ENCODE data around the gene ADAM10.

The ADAM10 gene

DNA sequence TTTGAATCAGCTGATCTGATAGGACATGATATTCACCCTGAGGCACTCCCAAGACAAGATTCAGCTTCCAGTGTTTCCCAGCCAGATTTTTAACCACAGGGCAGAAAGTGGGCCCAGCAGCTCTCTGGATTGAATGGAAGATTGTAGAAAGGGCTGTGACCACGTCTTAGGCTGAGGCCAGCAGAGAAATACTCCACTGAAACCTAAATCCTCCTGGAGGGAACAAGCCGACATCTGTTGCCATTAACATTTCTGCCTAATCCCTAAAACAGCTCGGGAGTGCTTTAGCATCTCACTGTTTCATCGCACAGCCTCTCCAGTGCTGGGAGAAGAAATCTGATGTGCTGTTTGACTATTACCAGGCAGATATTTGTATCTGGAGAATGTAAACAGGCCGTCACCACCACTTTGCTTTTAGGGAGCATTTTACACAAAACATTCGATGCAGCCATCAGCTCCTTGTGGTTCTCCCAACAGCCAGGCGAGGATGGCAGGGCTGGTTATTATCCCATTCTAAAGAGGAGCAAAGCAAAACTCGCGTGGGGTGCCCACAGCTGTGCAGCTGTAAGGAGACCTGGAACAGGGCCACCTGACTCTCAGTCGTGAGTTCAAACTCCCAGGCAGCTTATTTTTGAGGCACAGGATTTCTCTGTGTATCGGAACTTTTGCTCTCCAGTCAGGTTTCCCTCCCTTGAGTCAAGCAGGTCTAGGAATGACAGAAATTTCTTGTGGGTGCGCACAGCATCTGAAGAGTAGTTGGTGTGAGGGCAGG lies 200.3 kb downstream of the ADAM10 start:
- Histone ChIP-seq H3K27me3 (ENCODE audit: insufficient read depth, low read length) (no peaks in the 10 kb centered on the region), H3F3A (ENCODE audit: insufficient read depth, low read length) (peaks cover 13% of the 10 kb centered on the region; the same call in 1 of the 2 replicates), H3K27ac (ENCODE audit: low read depth, low read length, poor library complexity, severe bottlenecking) (peak overlapping the region; percentile 99)

GRCh38 chr15:58548308-58549012 lies 201.0 kb downstream of the ADAM10 start:
- no peak overlapping the region for H3K4me3 ChIP-seq (ENCODE audit: low read depth, low read length, poor library complexity, severe bottlenecking)
- peak overlapping the region; percentile 99 for H3K27ac ChIP-seq (ENCODE audit: low read depth, low read length, poor library complexity, severe bottlenecking)
- H3K9me2 ChIP-seq (ENCODE audit: low read depth, low read length), result no peaks in the 10 kb centered on the region
- H4K20me1 ChIP-seq (ENCODE audit: insufficient read depth, low read length), result no peaks in the 10 kb centered on the region
- TF ChIP-seq, protein P1, sequence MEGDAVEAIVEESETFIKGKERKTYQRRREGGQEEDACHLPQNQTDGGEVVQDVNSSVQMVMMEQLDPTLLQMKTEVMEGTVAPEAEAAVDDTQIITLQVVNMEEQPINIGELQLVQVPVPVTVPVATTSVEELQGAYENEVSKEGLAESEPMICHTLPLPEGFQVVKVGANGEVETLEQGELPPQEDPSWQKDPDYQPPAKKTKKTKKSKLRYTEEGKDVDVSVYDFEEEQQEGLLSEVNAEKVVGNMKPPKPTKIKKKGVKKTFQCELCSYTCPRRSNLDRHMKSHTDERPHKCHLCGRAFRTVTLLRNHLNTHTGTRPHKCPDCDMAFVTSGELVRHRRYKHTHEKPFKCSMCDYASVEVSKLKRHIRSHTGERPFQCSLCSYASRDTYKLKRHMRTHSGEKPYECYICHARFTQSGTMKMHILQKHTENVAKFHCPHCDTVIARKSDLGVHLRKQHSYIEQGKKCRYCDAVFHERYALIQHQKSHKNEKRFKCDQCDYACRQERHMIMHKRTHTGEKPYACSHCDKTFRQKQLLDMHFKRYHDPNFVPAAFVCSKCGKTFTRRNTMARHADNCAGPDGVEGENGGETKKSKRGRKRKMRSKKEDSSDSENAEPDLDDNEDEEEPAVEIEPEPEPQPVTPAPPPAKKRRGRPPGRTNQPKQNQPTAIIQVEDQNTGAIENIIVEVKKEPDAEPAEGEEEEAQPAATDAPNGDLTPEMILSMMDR (IDR thresholded peaks at IDR 0.05; ENCODE audit: low read length), result no peak
- TF ChIP-seq EZH2 (IDR thresholded peaks at IDR 0.05; ENCODE audit: borderline replicate concordance, low read length), result no peak
- no peaks in the 10 kb centered on the region for H3K36me3 ChIP-seq (ENCODE audit: insufficient read depth, low read length)
- no peaks in the 10 kb centered on the region for H3K27me3 ChIP-seq (ENCODE audit: insufficient read depth, low read length)
- no peak overlapping the region for H2AFZ ChIP-seq (ENCODE audit: low read length)
- H3K9ac ChIP-seq (ENCODE audit: low read length), result no peak overlapping the region
- no peaks in the 10 kb centered on the region for H3K9me3 ChIP-seq (ENCODE audit: low read length)
- H3K4me1 ChIP-seq (ENCODE audit: insufficient read depth, low read length, severe bottlenecking), result peaks cover 62% of the 10 kb centered on the region
- H3F3A ChIP-seq (ENCODE audit: insufficient read depth, low read length), result peaks cover 13% of the 10 kb centered on the region; the same call in 1 of the 2 replicates
- H3K4me2 ChIP-seq (ENCODE audit: low read length), result no peak overlapping the region
- H3K79me2 ChIP-seq (ENCODE audit: insufficient read depth, low read length), result no peaks in the 10 kb centered on the region

More for the DNA sequence above, 200.3 kb downstream of the ADAM10 start:
- H4K20me1 ChIP-seq (ENCODE audit: insufficient read depth, low read length), result no peaks in the 10 kb centered on the region
- H3K9ac ChIP-seq (ENCODE audit: low read length), result no peak overlapping the region
- H3K79me2 ChIP-seq (ENCODE audit: insufficient read depth, low read length), result no peaks in the 10 kb centered on the region
- no peak for TF ChIP-seq EZH2 (IDR thresholded peaks at IDR 0.05; ENCODE audit: borderline replicate concordance, low read length)
- H2AFZ ChIP-seq (ENCODE audit: low read length), result no peak overlapping the region
- H3K4me1 ChIP-seq (ENCODE audit: insufficient read depth, low read length, severe bottlenecking), result peaks cover 70% of the 10 kb centered on the region
- H3K36me3 ChIP-seq (ENCODE audit: insufficient read depth, low read length), result no peaks in the 10 kb centered on the region
- no peak overlapping the region for H3K4me2 ChIP-seq (ENCODE audit: low read length)
- no peaks in the 10 kb centered on the region for H3K9me2 ChIP-seq (ENCODE audit: low read depth, low read length)
- no peak overlapping the region for H3K4me3 ChIP-seq (ENCODE audit: low read depth, low read length, poor library complexity, severe bottlenecking)
- H3K9me3 ChIP-seq (ENCODE audit: low read length), result no peaks in the 10 kb centered on the region

- H3K9ac ChIP-seq (ENCODE audit: low read length), result 0 out of 2 replicates have a peak overlapping the region, but pooled peaks have one; percentile 13
Measured at GRCh38 chr15:58547628-58548307, 201.7 kb downstream of the ADAM10 start.

More at GRCh38 chr15:58547628-58548307, 201.7 kb downstream of the ADAM10 start:
- H3K4me3 ChIP-seq (ENCODE audit: low read depth, low read length, poor library complexity, severe bottlenecking), result no peak overlapping the region
- no peaks in the 10 kb centered on the region for H4K20me1 ChIP-seq (ENCODE audit: insufficient read depth, low read length)
- peak overlapping the region; percentile 99 for H3K27ac ChIP-seq (ENCODE audit: low read depth, low read length, poor library complexity, severe bottlenecking)
- H3K36me3 ChIP-seq (ENCODE audit: insufficient read depth, low read length), result no peaks in the 10 kb centered on the region
- no peak overlapping the region for H3K4me2 ChIP-seq (ENCODE audit: low read length)
- no peak overlapping the region for H2AFZ ChIP-seq (ENCODE audit: low read length)
- no peaks in the 10 kb centered on the region for H3K9me2 ChIP-seq (ENCODE audit: low read depth, low read length)
- no peaks in the 10 kb centered on the region for H3K9me3 ChIP-seq (ENCODE audit: low read length)
- H3K4me1 ChIP-seq (ENCODE audit: insufficient read depth, low read length, severe bottlenecking), result peaks cover 55% of the 10 kb centered on the region
- H3K79me2 ChIP-seq (ENCODE audit: insufficient read depth, low read length), result no peaks in the 10 kb centered on the region
- no peaks in the 10 kb centered on the region for H3K27me3 ChIP-seq (ENCODE audit: insufficient read depth, low read length)
- peaks cover 13% of the 10 kb centered on the region; the same call in 1 of the 2 replicates for H3F3A ChIP-seq (ENCODE audit: insufficient read depth, low read length)
- no peak for TF ChIP-seq EZH2 (IDR thresholded peaks at IDR 0.05; ENCODE audit: borderline replicate concordance, low read length)
- TF ChIP-seq, protein P1 (IDR thresholded peaks at IDR 0.05; ENCODE audit: low read length), result no peak

Data from OCI-LY1 (cell line).